Heart left ventricle (tissue), 13 donors: ENCODE results near the gene ATG9B.

Experiments used
- CTCF ChIP-seq, 12 donors: fragments of 200-600 bp; sonication (generic) in 4 of 12; IDR thresholded peaks; one replicate each; pipeline versions ENCODE4 v1.5.0 to v1.8.0; 2018 to 2022; ENCODE audit warnings: antibody characterized with exemption in 12 of 12, mild to moderate bottlenecking in 5 of 12
- POLR2A ChIP-seq, 2 donors: fragments of 450-650 bp; IDR thresholded peaks; one replicate each; pipeline ENCODE4 v1.6.1; 2017; ENCODE audit warnings: antibody characterized with exemption in 2 of 2, mild to moderate bottlenecking in 2 of 2, moderate library complexity in 2 of 2
- donor health status: ischemic (EF 13 %, LVEDD 7.1; RV severe dilation, severe dysfunction).
- donor health status: DM: no; HTN: yes; CAD: no.
- donor health status: DM: no; HTN: no; CAD: no.
- donor health status: ischemic (EF 25% LVEDD 6.9; RV normal size, moderate dysfunction).
- donor health status: ischemic (EF 25% LVEDD 5.7; RV mildly dilated, moderate dysfunction).
- donor health status: ischemic (EF 35%, LVEDD 5.7; RV mildly dilated, moderate dysfunction).
- donor health status: nonischemic (EF 11% LVEDD 7.7; RV severe dilation, severe dysfunction).
- donor health status: DM: yes; HTN: yes; CAD: no.
- donor health status: PGD.
- donor health status: ischemic (EF 29% LVEDD 5.4; RV normal size, mild dysfunction).
- donor health status: nonischemic (EF 23%, LVEDD 6.1; RV moderate dilation, normal function).

GRCh38 chr7:151035902-151036301, 11.6 kb upstream of the ATG9B start:
- TF ChIP-seq CTCF (IDR thresholded peaks at IDR 0.05) = no peak
- TF ChIP-seq POLR2A (IDR thresholded peaks at IDR 0.05) = no peak
